ENCODE data around the gene HDAC7. TPM values are rescaled to one million over a fixed set of nuclear protein-coding genes. Genes with fewer than 3 reads are reported as not detected.
A peak's percentile ranks its signal among the peaks of the same experiment; 100 is the strongest.

HDAC7 gene
- total RNA-seq: 100 to 1,000 TPM; 180 to 207 TPM

DNA sequence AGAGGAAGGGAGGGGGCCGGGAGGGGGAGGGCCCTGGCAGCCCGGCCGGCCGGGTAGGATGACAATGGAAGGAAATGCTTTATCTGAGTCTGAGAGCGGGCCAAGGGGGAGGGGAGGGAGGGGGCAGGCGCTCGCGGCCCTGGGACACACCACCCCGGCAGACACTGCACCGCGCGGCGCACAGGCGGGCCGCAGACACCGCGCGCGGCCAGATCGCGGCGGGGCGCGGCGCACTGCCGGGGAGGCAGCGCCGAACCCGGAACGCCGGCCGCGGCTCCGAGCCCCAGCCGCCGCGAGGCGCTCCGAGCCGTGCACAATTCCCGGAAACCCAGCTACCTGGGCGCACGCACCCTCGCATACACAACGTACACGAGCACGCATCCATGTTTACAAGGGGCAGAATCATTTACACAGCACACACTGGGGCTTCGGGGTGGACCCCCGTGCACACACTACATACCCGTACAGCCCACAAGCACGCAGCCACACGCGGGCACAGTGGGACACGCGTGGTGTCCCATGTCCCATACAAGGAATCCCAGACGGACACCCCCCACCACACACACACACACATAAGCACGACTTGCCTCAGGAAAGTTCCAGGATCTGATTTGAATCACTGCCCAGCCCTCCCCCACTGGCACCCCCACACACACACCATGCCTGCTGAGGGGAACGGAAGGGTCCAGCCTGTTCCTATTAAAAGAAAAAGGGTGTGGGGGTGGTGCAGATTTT, at the start of gene HDAC7:
Gene HDAC7 (minus strand): TSS at position 8 of the 735 bp plus-strand sequence. CDS start 118 bp downstream, outside the sequence.
- Mint-ChIP-seq H3K9me3 (ENCODE audit: insufficient read depth) (no peaks in the 10 kb centered on the region), H3K27ac (peak within 1 kb of the TSS; percentile 91), H3K27me3 (ENCODE audit: low read depth) (no peaks in the 10 kb centered on the region), H3K4me3 (peak within 1 kb of the TSS; percentile 84), H3K36me3 (ENCODE audit: low read depth) (peaks cover 33% of the 10 kb centered on the region), H3K4me1 (ENCODE audit: low read depth) (peaks cover 76% of the 10 kb centered on the region)
- ChIA-PET POLR2A (interaction anchor here (1.0 to 20.2 kb wide), 4 partner anchors 14 to 66 kb away, joined by 4 to 642 read pairs (median 138); no protein-coding TSS in a partner anchor), CTCF (interaction anchor here (0.8 to 27.1 kb wide), 5 partner anchors 9 to 76 kb away, joined by 3 to 1049 read pairs (median 26); no protein-coding TSS in a partner anchor)
- DNase-seq (peak; percentile 85), ATAC-seq (peak; percentile 58)

- DNase-seq (no peak), ATAC-seq (no peak)
- POLR2A ChIA-PET: interaction anchor here (0.5 to 1.7 kb wide), 6 partner anchors 9 to 1824 kb away, joined by 3 to 6 read pairs (median 4); partner anchors contain the start of gene VDR
- no peaks in the 10 kb centered on the region for H3K27me3 Mint-ChIP-seq (ENCODE audit: low read depth)
- no peaks in the 10 kb centered on the region for H3K9me3 Mint-ChIP-seq (ENCODE audit: insufficient read depth)
- peaks cover 19% of the 10 kb centered on the region for H3K36me3 Mint-ChIP-seq (ENCODE audit: low read depth)
- CTCF ChIA-PET: interaction anchor here (0.6 to 4.0 kb wide), 10 partner anchors 11 to 127 kb away, joined by 3 to 58 read pairs (median 4); partner anchors contain the start of gene TMEM106C
- peaks cover 55% of the 10 kb centered on the region for H3K4me1 Mint-ChIP-seq (ENCODE audit: low read depth)
- H3K4me3 Mint-ChIP-seq: no peak overlapping the region
- H3K27ac Mint-ChIP-seq: peak overlapping the region; percentile 43
Measured at GRCh38 chr12:47868552-47869031, 48.9 kb upstream of the HDAC7 start.

- no peak overlapping the region for H3K4me3 Mint-ChIP-seq
- peaks cover 58% of the 10 kb centered on the region for H3K4me1 Mint-ChIP-seq (ENCODE audit: low read depth)
- no peaks in the 10 kb centered on the region for H3K27me3 Mint-ChIP-seq (ENCODE audit: low read depth)
- no peaks in the 10 kb centered on the region for H3K9me3 Mint-ChIP-seq (ENCODE audit: insufficient read depth)
- H3K36me3 Mint-ChIP-seq (ENCODE audit: low read depth): peaks cover 18% of the 10 kb centered on the region
- ChIA-PET CTCF (interaction anchor here (0.6 to 4.0 kb wide), 7 partner anchors 12 to 126 kb away, joined by 3 to 58 read pairs (median 4); partner anchors contain the start of gene TMEM106C), POLR2A (interaction anchor here (0.5 to 1.7 kb wide), 5 partner anchors 15 to 1824 kb away, joined by 4 to 6 read pairs (median 4); no protein-coding TSS in a partner anchor)
- DNase-seq: no peak
- ATAC-seq: no peak
- H3K27ac Mint-ChIP-seq: peak overlapping the region; percentile 74
Measured at GRCh38 chr12:47868041-47868440, 48.3 kb upstream of the HDAC7 start.

DNA sequence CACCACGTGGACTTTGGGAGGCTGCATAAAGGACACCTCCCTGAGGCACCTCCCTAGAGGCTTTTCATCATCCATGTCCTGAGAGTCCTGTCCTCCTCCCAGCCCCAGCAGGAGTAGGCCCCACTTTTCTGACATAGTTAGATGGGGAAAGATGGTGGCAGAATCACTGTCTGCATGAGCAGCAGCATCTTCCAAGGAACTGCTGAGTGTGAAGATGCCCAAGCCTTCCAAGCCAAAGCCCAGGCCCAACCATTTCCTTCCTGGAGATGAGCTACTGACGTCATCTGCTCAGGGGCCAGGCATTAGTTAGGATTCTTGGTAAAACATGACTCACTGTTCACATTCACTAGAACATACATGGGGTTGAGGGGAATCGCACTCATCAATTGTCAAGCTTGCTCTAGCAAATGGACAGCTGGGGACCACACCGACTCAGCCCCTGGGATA, 47.8 kb upstream of the HDAC7 start:
- Mint-ChIP-seq H3K27ac (peak overlapping the region; percentile 74), H3K4me1 (ENCODE audit: low read depth) (peaks cover 58% of the 10 kb centered on the region), H3K36me3 (ENCODE audit: low read depth) (peaks cover 20% of the 10 kb centered on the region), H3K9me3 (ENCODE audit: insufficient read depth) (no peaks in the 10 kb centered on the region), H3K27me3 (ENCODE audit: low read depth) (no peaks in the 10 kb centered on the region), H3K4me3 (no peak overlapping the region)
- DNase-seq: peak; percentile 45
- peak; percentile 66 for ATAC-seq
- ChIA-PET CTCF (interaction anchor here (1.2 to 4.0 kb wide), 5 partner anchors 18 to 96 kb away, joined by 4 to 58 read pairs (median 5); partner anchors contain the start of gene TMEM106C), POLR2A (interaction anchor here (0.7 to 1.4 kb wide), 3 partner anchors 16 to 51 kb away, joined by 4 to 5 read pairs (median 4); no protein-coding TSS in a partner anchor)

DNA sequence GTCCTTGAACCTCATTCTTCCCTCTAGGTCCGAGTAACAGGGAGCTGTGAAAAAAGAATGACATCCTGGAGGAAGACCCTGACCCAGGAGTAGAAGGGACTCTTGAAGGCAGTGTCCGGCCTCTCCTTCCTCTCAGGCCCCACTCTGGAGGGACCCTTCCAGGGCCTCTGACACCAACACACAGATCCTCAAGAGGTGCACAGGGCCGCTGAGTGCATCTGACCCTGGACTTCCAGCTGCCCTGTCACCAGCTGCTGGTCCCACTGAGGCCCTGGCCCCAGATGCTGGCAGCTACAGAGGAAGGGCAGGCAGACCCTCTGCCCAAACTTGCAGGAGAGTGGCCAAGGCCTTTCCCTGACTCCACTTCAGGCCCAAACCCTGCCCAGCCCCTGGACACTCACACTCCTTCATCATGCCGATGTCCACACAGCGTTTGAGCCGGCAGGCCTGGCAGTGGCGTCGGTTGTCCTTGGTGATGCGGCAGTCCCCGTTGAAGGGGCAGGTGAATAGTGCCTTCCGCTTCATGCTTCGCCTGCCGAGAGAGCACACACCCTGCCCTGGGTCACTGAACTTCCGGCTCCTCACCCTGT, 45.0 kb upstream of the HDAC7 start:
- CTCF ChIA-PET: interaction anchor here (0.9 to 4.4 kb wide), 3 partner anchors 21 to 123 kb away, joined by 3 to 22 read pairs (median 4); no protein-coding TSS in a partner anchor
- DNase-seq (no peak), ATAC-seq (no peak)
- H3K27me3 Mint-ChIP-seq (ENCODE audit: low read depth): no peaks in the 10 kb centered on the region
- peak overlapping the region; percentile 41 for H3K27ac Mint-ChIP-seq
- no peak overlapping the region for H3K4me3 Mint-ChIP-seq
- H3K9me3 Mint-ChIP-seq (ENCODE audit: insufficient read depth): no peaks in the 10 kb centered on the region
- H3K36me3 Mint-ChIP-seq (ENCODE audit: low read depth): peaks cover 25% of the 10 kb centered on the region
- peaks cover 53% of the 10 kb centered on the region for H3K4me1 Mint-ChIP-seq (ENCODE audit: low read depth)
- POLR2A ChIA-PET: no interaction called here

DNA sequence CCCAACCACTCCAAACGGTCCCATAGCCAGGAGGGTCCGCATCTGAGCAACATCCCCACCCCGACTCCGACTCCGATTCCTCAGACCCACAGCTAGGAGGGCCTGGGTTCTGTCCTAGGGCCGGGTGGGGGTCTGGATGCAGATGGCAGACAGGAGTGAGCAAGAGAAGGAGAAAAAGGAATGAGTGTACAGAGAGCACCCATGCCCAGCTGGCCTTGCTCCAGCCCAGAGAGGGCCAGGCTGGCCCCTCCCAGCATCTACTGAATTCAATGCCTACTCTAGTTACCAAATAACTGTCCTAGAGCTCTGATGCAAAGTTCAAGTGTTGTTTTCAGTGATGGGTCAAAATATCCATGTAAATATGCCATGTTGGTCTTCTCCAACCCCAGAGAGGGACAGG, 44.3 kb upstream of the HDAC7 start:
- DNase-seq: no peak
- Mint-ChIP-seq H3K36me3 (ENCODE audit: low read depth) (peaks cover 25% of the 10 kb centered on the region), H3K9me3 (ENCODE audit: insufficient read depth) (no peaks in the 10 kb centered on the region), H3K27ac (no peak overlapping the region), H3K4me3 (no peak overlapping the region), H3K27me3 (ENCODE audit: low read depth) (no peaks in the 10 kb centered on the region), H3K4me1 (ENCODE audit: low read depth) (peaks cover 51% of the 10 kb centered on the region)
- ChIA-PET CTCF (interaction anchor here (1.4 to 4.4 kb wide), 3 partner anchors 22 to 122 kb away, joined by 3 to 22 read pairs (median 9); no protein-coding TSS in a partner anchor), POLR2A (interaction anchor here (0.5 kb wide), 1 partner anchor 108 kb away, joined by 3 read pairs; no protein-coding TSS in a partner anchor)
- no peak for ATAC-seq

- Mint-ChIP-seq H3K27me3 (ENCODE audit: low read depth) (no peaks in the 10 kb centered on the region), H3K9me3 (ENCODE audit: insufficient read depth) (no peaks in the 10 kb centered on the region), H3K36me3 (ENCODE audit: low read depth) (peaks cover 25% of the 10 kb centered on the region), H3K4me1 (ENCODE audit: low read depth) (peaks cover 46% of the 10 kb centered on the region), H3K27ac (no peak overlapping the region), H3K4me3 (no peak overlapping the region)
- DNase-seq (no peak), ATAC-seq (no peak)
- ChIA-PET POLR2A (interaction anchor here (0.5 kb wide), 1 partner anchor 108 kb away, joined by 3 read pairs; no protein-coding TSS in a partner anchor), CTCF (interaction anchor here (1.4 to 4.4 kb wide), 5 partner anchors 20 to 121 kb away, joined by 3 to 22 read pairs (median 8); partner anchors contain the start of gene TMEM106C)
Measured at GRCh38 chr12:47863467-47863866, 43.8 kb upstream of the HDAC7 start.

DNA sequence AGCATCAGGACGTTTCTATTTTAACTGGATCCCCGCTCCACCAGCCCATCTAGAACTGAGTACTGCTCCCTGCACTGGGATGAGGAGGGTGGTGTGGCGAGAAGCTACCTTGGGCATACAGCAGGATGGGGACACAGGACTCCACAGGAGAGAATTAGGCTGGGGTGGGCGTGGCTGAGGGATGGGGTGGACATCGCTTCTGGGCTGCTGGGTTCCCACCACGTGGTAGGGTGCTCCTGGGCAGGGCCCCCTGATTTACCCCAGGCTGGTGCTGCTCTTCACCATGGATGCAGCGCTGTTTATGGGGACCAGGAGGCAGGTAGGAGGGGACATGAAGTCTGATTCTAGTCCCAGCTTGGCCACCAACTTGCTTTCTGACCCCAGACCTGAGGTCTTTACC, 43.2 kb upstream of the HDAC7 start:
- Mint-ChIP-seq H3K4me1 (ENCODE audit: low read depth) (peaks cover 40% of the 10 kb centered on the region), H3K27ac (no peak overlapping the region)

GRCh38 chr12:47862167-47862750, 42.6 kb upstream of the HDAC7 start:
- Mint-ChIP-seq H3K36me3 (ENCODE audit: low read depth) (peaks cover 20% of the 10 kb centered on the region), H3K27ac (no peak overlapping the region), H3K4me1 (ENCODE audit: low read depth) (peaks cover 34% of the 10 kb centered on the region), H3K27me3 (ENCODE audit: low read depth) (no peaks in the 10 kb centered on the region), H3K9me3 (ENCODE audit: insufficient read depth) (no peaks in the 10 kb centered on the region), H3K4me3 (no peak overlapping the region)
- no peak for DNase-seq
- ChIA-PET CTCF (interaction anchor here (0.9 to 4.4 kb wide), 6 partner anchors 12 to 101 kb away, joined by 3 to 22 read pairs (median 6); partner anchors contain the start of gene TMEM106C), POLR2A (interaction anchor here (1.0 kb wide), 1 partner anchor 26 kb away, joined by 3 read pairs; no protein-coding TSS in a partner anchor)
- no peak for ATAC-seq

More for the DNA sequence above, 43.2 kb upstream of the HDAC7 start:
- ChIA-PET POLR2A (interaction anchor here (1.0 kb wide), 1 partner anchor 26 kb away, joined by 3 read pairs; no protein-coding TSS in a partner anchor), CTCF (interaction anchor here (1.3 to 4.4 kb wide), 5 partner anchors 21 to 101 kb away, joined by 3 to 22 read pairs (median 8); partner anchors contain the start of gene TMEM106C)
- DNase-seq: no peak
- Mint-ChIP-seq H3K36me3 (ENCODE audit: low read depth) (peaks cover 25% of the 10 kb centered on the region), H3K9me3 (ENCODE audit: insufficient read depth) (no peaks in the 10 kb centered on the region), H3K4me3 (no peak overlapping the region), H3K27me3 (ENCODE audit: low read depth) (no peaks in the 10 kb centered on the region)
- ATAC-seq: no peak

- ChIA-PET POLR2A (no interaction called here), CTCF (interaction anchor here (0.8 to 2.2 kb wide), 7 partner anchors 9 to 118 kb away, joined by 3 to 8 read pairs (median 5); partner anchors contain the start of gene TMEM106C)
- ATAC-seq (no peak), DNase-seq (no peak)
- Mint-ChIP-seq H3K27me3 (ENCODE audit: low read depth) (no peaks in the 10 kb centered on the region), H3K36me3 (ENCODE audit: low read depth) (peaks cover 15% of the 10 kb centered on the region), H3K4me3 (no peak overlapping the region), H3K4me1 (ENCODE audit: low read depth) (peaks cover 28% of the 10 kb centered on the region), H3K9me3 (ENCODE audit: insufficient read depth) (no peaks in the 10 kb centered on the region), H3K27ac (no peak overlapping the region)
Measured at GRCh38 chr12:47860873-47861272, 41.2 kb upstream of the HDAC7 start.

Measured in activated CD8-positive, alpha-beta T cell treated with anti-CD3 and anti-CD28 coated beads, Interleukin-2, amount 10 ng/mL, durations not matched to agents 7 days and 5 days (primary cell).